ENCODE data around the gene CCT7. TPM values are rescaled to one million over a fixed set of nuclear protein-coding genes. Genes with fewer than 3 reads are reported as not detected.

CCT7 gene
- total and polyA plus RNA-seq, 8 donors: 72.7 to 141 (median 105) TPM

GRCh38 chr2:73264332-73264606, 30.2 kb downstream of the CCT7 start:
- no peaks in the 10 kb centered on the region for H3K36me3 ChIP-seq
- 91 to 95% methylated on average over 15 of the region's 15 CpGs for WGBS, 2 donors
- no peak overlapping the region for H3K4me3 ChIP-seq
- ATAC-seq (no peak), DNase-seq (peak in 1 of 6 donors; percentile 44), FAIRE-seq (no peak)
- intact Hi-C loops (cut with DNase I): no loop called here
- no peaks in the 10 kb centered on the region for H3K27me3 ChIP-seq
- H3K27ac ChIP-seq: no peak overlapping the region
- no peaks in the 10 kb centered on the region for H3K9me3 ChIP-seq
- H3K4me1 ChIP-seq: peaks cover 0 to 2% (median 0%) of the 10 kb centered on the region in 3 donors
- TF ChIP-seq, protein P1, sequence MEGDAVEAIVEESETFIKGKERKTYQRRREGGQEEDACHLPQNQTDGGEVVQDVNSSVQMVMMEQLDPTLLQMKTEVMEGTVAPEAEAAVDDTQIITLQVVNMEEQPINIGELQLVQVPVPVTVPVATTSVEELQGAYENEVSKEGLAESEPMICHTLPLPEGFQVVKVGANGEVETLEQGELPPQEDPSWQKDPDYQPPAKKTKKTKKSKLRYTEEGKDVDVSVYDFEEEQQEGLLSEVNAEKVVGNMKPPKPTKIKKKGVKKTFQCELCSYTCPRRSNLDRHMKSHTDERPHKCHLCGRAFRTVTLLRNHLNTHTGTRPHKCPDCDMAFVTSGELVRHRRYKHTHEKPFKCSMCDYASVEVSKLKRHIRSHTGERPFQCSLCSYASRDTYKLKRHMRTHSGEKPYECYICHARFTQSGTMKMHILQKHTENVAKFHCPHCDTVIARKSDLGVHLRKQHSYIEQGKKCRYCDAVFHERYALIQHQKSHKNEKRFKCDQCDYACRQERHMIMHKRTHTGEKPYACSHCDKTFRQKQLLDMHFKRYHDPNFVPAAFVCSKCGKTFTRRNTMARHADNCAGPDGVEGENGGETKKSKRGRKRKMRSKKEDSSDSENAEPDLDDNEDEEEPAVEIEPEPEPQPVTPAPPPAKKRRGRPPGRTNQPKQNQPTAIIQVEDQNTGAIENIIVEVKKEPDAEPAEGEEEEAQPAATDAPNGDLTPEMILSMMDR (IDR thresholded peaks at IDR 0.05): no peak

GRCh38 chr2:73264783-73265182, 30.7 kb downstream of the CCT7 start:
- intact Hi-C loops (cut with DNase I): no loop called here

GRCh38 chr2:73265298-73266060, 31.4 kb downstream of the CCT7 start:
- Histone ChIP-seq H3K9me3 (no peaks in the 10 kb centered on the region), H3K4me1 (peaks cover 0 to 2% (median 0%) of the 10 kb centered on the region in 3 donors), H3K4me3 (no peak overlapping the region), H3K27me3 (no peaks in the 10 kb centered on the region), H3K36me3 (no peaks in the 10 kb centered on the region), H3K27ac (no peak overlapping the region)
- FAIRE-seq (no peak), ATAC-seq (no peak), DNase-seq (peak in 1 of 6 donors; percentile 67)
- 90 to 92% methylated on average over 28 of the region's 28 CpGs for WGBS, 2 donors
- intact Hi-C loops (cut with DNase I): no loop called here
- TF ChIP-seq, protein P1 (IDR thresholded peaks at IDR 0.05): no peak

More at GRCh38 chr2:73264783-73265182, 30.7 kb downstream of the CCT7 start:
- WGBS, 2 donors: 87 to 88% methylated on average over 4 of the region's 4 CpGs
- peaks cover 0 to 2% (median 0%) of the 10 kb centered on the region in 3 donors for H3K4me1 ChIP-seq
- FAIRE-seq (no peak), ATAC-seq (no peak), DNase-seq (no peak)
- no peak overlapping the region for H3K27ac ChIP-seq
- no peaks in the 10 kb centered on the region for H3K27me3 ChIP-seq
- H3K9me3 ChIP-seq: no peaks in the 10 kb centered on the region
- H3K36me3 ChIP-seq: no peaks in the 10 kb centered on the region
- no peak overlapping the region for H3K4me3 ChIP-seq
- TF ChIP-seq, protein P1 (IDR thresholded peaks at IDR 0.05): no peak

- H3K27ac ChIP-seq: no peak overlapping the region
- FAIRE-seq: no peak
- no peaks in the 10 kb centered on the region for H3K36me3 ChIP-seq
- intact Hi-C loops (cut with DNase I): no loop called here
- no peak for ATAC-seq
- DNase-seq: peak in 1 of 6 donors; percentile 62
- H3K9me3 ChIP-seq: no peaks in the 10 kb centered on the region
- H3K4me3 ChIP-seq: no peak overlapping the region
- H3K4me1 ChIP-seq: peaks cover 0 to 2% (median 0%) of the 10 kb centered on the region in 3 donors
- no peaks in the 10 kb centered on the region for H3K27me3 ChIP-seq
- 90 to 95% methylated on average over 26 of the region's 26 CpGs for WGBS, 2 donors
- TF ChIP-seq, protein P1 (IDR thresholded peaks at IDR 0.05): no peak
Observed at GRCh38 chr2:73266061-73266901, 32.2 kb downstream of the CCT7 start.

All from pancreas (tissue), 10 donors.